SK-N-SH treated with all-trans-retinoic acid at 6 μM for 48 hours (cell line): ENCODE measurements around the gene REEP6.
A peak's percentile ranks its signal among the peaks of the same experiment; 100 is the strongest.

Experiments
- ATAC-seq: fragments of 200-7000 bp; cut with Tn5 transposase; 3 replicates; pipeline ENCODE4 v1.9.1; 2020; ENCODE audit warnings: mild to moderate bottlenecking, moderate library complexity
- ARNTL ChIP-seq: fragments of 450-650 bp; formaldehyde crosslinking; IDR thresholded peaks from 2 replicates; pipeline ENCODE4 v1.5.0; 2020; ENCODE audit warnings: low read depth, mild to moderate bottlenecking, moderate library complexity, borderline replicate concordance
- BACH2 ChIP-seq: fragments of 250-450 bp; sonication (Bioruptor Pico); IDR thresholded peaks from 2 replicates; pipeline ENCODE4 v1.9.0; 2021; ENCODE audit warnings: mild to moderate bottlenecking, borderline replicate concordance
- GLIS3 ChIP-seq: fragments of 250-450 bp; sonication (Bioruptor Pico); IDR thresholded peaks from 2 replicates; pipeline ENCODE4 v1.5.0; 2020; ENCODE audit warnings: mild to moderate bottlenecking, moderate library complexity
- ISL1 ChIP-seq: fragments of 250-450 bp; sonication (Bioruptor Pico); IDR thresholded peaks from 2 replicates; pipeline ENCODE4 v2.1.2; 2022; ENCODE audit warnings: mild to moderate bottlenecking, moderate library complexity
- OSR1 ChIP-seq: fragments of 250-450 bp; sonication (Bioruptor Pico); IDR thresholded peaks from 2 replicates; pipeline ENCODE4 v1.8.0; 2022; ENCODE audit warnings: moderate library complexity, mild to moderate bottlenecking, inconsistent platforms
- PPARA ChIP-seq: fragments of 250-450 bp; sonication (Bioruptor Pico); IDR thresholded peaks from 2 replicates; pipeline ENCODE4 v1.5.0; 2020; ENCODE audit warnings: mild to moderate bottlenecking, borderline replicate concordance
- RARB ChIP-seq: fragments of 250-450 bp; sonication (Bioruptor Pico); IDR thresholded peaks from 2 replicates; pipeline ENCODE4 v1.8.0; 2021; ENCODE audit warnings: mild to moderate bottlenecking, moderate library complexity
- TOX ChIP-seq: fragments of 250-450 bp; sonication (Bioruptor Pico); IDR thresholded peaks from 2 replicates; pipeline ENCODE4 v1.8.0; 2021; ENCODE audit warnings: mild to moderate bottlenecking, moderate library complexity, borderline replicate concordance
- ZFP3 ChIP-seq: fragments of 250-450 bp; sonication (Bioruptor Pico); IDR thresholded peaks from 2 replicates; pipeline ENCODE4 v1.5.0; 2020; ENCODE audit warnings: mild to moderate bottlenecking, moderate library complexity
- ZNF565 ChIP-seq: fragments of 450-650 bp; formaldehyde crosslinking; conservative IDR thresholded peaks from 2 replicates; pipeline ENCODE4 v1.5.0; 2020; ENCODE audit warnings: low read depth, mild to moderate bottlenecking, moderate library complexity
- ZNF70 ChIP-seq: fragments of 450-650 bp; formaldehyde crosslinking; IDR thresholded peaks from 2 replicates; pipeline ENCODE4 v1.5.0; 2020; ENCODE audit warnings: mild to moderate bottlenecking, moderate library complexity
- ZNF8 ChIP-seq: fragments of 450-650 bp; formaldehyde crosslinking; IDR thresholded peaks from 2 replicates; pipeline ENCODE4 v1.5.0; 2020; ENCODE audit warnings: mild to moderate bottlenecking, moderate library complexity
- TF ChIP-seq, protein P1 (sequence below): fragments of 250-450 bp; sonication (Bioruptor Pico); IDR thresholded peaks from 2 replicates; pipeline ENCODE4 v1.8.0; 2021; ENCODE audit warnings: low read depth, mild to moderate bottlenecking, moderate library complexity, borderline replicate concordance
- TF ChIP-seq, protein P2 (sequence below): fragments of 250-450 bp; sonication (Bioruptor Pico); IDR thresholded peaks from 2 replicates; pipeline ENCODE4 v1.5.1; 2020; ENCODE audit warnings: low read depth, mild to moderate bottlenecking, moderate library complexity
- TF ChIP-seq, protein P3 (sequence below): fragments of 250-450 bp; sonication (Bioruptor Pico); IDR thresholded peaks from 2 replicates; pipeline ENCODE4 v1.8.0; 2020; ENCODE audit warnings: mild to moderate bottlenecking, moderate library complexity, borderline replicate concordance

Gene REEP6

DNA sequence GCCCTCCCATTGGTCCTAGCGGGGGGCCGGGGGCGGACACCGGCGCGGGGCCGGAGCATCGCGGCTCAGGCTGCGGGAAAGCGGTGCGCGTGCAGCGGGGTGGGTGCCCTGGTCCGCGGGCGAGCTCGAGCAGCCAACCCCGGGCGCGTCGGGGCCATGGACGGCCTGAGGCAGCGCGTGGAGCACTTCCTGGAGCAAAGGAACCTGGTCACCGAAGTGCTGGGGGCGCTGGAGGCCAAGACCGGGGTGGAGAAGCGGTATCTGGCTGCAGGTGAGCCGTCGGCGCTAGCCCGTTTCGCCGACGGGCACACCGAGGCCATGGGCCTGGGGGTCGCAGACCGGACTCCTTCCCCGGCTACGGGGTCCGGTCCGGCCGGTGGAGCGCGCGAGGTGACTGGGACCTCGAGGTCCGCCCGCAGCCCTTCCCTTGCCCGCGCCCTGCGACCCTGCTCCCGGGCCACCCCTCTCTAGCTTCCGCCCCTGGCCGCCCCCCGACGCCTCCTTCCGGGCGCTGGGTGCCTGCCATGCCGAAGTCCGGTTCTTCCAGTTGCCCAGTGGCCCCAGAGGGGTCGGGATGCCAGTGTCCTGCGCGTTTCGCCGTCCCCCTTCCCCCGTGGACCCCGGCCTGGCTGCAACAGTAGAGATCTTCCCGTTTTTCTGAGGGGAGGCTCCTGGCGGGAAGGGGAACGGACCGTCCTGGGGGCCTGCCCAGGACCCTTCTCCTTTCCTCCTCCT lies at the start of gene REEP6:
REEP6 (plus strand) TSS at position 68 of the 735 bp plus-strand sequence; CDS start at position 157, 89 bp downstream.
- no peak for ATAC-seq
- TF ChIP-seq ZFP3 (no peak), ZNF565 (CRISPR knock-in tag) (no peak), ZNF8 (no peak), OSR1 (no peak), GLIS3 (CRISPR knock-in tag) (no peak), RARB (CRISPR knock-in tag) (no peak), ZNF70 (CRISPR knock-in tag) (no peak), PPARA (CRISPR knock-in tag) (no peak), BACH2 (CRISPR knock-in tag) (no peak)
- TF ChIP-seq, protein P1, sequence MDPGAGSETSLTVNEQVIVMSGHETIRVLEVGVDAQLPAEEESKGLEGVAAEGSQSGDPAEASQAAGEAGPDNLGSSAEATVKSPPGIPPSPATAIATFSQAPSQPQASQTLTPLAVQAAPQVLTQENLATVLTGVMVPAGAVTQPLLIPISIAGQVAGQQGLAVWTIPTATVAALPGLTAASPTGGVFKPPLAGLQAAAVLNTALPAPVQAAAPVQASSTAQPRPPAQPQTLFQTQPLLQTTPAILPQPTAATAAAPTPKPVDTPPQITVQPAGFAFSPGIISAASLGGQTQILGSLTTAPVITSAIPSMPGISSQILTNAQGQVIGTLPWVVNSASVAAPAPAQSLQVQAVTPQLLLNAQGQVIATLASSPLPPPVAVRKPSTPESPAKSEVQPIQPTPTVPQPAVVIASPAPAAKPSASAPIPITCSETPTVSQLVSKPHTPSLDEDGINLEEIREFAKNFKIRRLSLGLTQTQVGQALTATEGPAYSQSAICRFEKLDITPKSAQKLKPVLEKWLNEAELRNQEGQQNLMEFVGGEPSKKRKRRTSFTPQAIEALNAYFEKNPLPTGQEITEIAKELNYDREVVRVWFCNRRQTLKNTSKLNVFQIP (CRISPR knock-in tag): no peak
- TF ChIP-seq, protein P2, sequence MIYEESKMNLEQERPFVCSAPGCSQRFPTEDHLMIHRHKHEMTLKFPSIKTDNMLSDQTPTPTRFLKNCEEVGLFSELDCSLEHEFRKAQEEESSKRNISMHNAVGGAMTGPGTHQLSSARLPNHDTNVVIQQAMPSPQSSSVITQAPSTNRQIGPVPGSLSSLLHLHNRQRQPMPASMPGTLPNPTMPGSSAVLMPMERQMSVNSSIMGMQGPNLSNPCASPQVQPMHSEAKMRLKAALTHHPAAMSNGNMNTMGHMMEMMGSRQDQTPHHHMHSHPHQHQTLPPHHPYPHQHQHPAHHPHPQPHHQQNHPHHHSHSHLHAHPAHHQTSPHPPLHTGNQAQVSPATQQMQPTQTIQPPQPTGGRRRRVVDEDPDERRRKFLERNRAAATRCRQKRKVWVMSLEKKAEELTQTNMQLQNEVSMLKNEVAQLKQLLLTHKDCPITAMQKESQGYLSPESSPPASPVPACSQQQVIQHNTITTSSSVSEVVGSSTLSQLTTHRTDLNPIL: no peak

DNA sequence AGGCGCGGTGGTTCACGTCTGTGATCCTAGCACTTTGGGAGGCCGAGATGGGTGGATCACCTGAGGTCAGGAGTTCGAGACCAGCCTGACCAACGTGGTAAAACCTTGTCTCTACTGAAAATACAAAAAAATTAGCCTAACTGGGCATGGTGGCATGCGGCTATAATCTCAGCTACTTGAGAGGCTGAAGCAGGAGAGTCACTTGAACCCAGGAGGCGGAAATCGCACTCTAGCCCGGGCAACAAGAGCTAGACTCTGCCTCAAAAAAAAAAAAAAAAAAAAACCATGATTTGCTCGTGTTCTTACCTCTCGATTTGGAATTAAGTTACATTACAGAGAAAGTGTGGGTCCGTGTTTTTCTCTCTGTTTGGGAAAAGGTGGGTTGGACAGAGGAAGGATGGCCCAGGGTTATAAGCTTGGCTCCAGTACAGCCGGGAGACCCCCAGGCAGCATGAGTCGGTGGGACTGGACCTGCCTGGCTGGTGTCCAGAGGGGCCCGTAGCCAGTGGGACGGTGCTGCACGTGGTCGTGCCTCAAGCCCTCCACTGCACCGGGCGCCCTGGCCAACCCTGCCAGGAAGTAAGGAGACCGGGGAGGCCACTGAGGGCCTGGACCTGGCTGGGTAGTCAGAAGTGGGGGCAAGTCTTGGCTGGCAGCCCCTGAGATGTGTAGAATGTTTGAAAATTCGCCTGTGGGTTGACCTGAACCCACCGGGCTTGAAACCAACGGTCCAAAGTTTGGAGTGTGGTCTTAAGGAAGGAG lies 49.1 kb upstream of the REEP6 start:
- no peak for ATAC-seq
- no peak for TF ChIP-seq ARNTL (CRISPR knock-in tag)
- no peak for TF ChIP-seq GLIS3 (CRISPR knock-in tag)
- no peak for TF ChIP-seq ZNF70 (CRISPR knock-in tag)
- no peak for TF ChIP-seq ISL1 (CRISPR knock-in tag)
- TF ChIP-seq, protein P3, sequence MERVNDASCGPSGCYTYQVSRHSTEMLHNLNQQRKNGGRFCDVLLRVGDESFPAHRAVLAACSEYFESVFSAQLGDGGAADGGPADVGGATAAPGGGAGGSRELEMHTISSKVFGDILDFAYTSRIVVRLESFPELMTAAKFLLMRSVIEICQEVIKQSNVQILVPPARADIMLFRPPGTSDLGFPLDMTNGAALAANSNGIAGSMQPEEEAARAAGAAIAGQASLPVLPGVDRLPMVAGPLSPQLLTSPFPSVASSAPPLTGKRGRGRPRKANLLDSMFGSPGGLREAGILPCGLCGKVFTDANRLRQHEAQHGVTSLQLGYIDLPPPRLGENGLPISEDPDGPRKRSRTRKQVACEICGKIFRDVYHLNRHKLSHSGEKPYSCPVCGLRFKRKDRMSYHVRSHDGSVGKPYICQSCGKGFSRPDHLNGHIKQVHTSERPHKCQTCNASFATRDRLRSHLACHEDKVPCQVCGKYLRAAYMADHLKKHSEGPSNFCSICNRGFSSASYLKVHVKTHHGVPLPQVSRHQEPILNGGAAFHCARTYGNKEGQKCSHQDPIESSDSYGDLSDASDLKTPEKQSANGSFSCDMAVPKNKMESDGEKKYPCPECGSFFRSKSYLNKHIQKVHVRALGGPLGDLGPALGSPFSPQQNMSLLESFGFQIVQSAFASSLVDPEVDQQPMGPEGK: no peak
- TF ChIP-seq OSR1: no peak
- TF ChIP-seq ZFP3: no peak
- TF ChIP-seq, protein P2: no peak
- TF ChIP-seq, all 23 proteins: peak for 0

DNA sequence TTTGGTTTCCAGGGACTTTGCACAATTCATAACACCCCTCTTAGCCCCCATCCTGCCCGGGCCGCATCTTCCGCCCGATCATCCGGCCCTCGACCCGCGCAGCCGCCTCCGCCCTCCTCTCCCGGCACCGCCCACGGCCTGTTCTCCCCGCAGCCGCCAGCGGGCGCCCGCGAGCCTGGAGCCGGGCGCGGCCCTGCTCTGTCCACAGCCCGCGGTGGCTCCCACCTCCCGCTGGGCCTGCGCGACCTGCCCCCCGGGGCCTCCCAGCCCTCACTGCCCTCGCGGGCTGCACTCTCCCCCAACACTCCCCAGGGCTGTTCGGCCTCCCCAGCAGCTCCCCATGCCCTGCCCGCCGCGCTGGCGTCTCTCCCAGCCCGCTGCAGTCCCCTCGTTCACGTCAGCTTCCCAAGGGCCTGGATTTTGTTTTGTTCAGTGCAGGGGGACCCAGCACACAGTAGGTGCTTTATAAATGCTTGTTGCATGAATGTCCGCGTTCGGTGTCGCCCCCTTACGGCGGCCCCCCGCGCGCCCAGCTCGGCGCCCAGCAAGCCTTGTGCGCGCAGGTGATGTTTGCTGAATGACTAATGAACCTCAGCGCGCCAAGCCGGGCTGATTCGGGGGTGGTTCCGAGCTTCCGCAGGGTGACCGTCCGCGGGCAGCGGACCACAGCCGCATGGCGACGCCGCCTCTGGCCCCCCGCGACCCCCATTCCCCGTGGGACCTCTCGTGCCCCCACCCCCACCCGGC lies 45.6 kb upstream of the REEP6 start:
- TF ChIP-seq GLIS3 (CRISPR knock-in tag): 0 out of 2 replicates have a peak, but pooled peaks have one; percentile 64
- no peak for TF ChIP-seq OSR1
- no peak for TF ChIP-seq TOX
- no peak for TF ChIP-seq PPARA (CRISPR knock-in tag)
- peak; percentile 36; the same call in 1 of the 2 replicates for TF ChIP-seq ZNF8
- no peak for TF ChIP-seq ZNF70 (CRISPR knock-in tag)
- no peak for TF ChIP-seq ZFP3
- ATAC-seq: peak; percentile 88

DNA sequence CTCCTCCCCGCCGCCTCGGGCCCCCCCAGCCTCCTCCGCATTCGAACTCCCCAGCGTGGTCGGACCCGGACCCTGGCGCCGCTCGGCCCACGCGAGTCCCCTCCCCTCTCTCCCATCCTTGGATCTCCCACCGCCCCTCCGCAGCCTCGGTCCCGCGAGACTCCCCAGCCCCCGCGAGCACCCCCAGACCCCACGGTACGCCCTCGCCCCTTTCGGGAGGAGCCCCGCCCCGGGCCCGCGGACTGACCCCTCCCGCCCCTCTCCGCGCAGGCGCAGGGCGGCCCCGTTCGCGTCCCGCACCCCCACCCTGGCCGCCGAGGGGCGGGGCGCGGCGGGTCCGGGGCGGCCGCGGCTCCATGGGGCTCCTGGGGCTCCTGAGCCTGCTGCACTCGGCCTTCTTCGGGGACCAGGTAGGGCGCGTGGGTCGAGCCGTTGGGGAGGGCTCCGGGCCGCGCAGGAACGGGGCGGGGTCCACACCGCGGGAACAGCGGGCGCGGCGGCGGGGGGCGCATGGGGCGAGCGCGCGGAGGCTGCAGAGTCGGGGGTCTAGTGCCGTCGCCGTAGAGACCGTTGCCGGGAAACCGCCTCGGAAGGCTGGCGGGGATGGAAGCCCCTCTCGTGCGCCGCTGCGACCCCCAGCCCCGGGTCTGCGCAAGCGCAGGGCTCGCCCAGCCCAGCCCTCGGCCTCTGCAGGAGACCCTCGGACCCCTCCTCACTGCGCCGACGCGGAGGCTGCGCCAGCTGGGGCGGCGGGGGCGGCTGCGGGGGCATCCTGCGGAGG lies 44.9 kb upstream of the REEP6 start:
- peak; percentile 25 for ATAC-seq
- TF ChIP-seq, protein P2: no peak
- TF ChIP-seq ZNF8: peak; percentile 96
